ENCODE data around the gene NPY4R. TPM values are rescaled to one million over a fixed set of nuclear protein-coding genes. Genes with fewer than 3 reads are reported as not detected.
"Not testable (repeated sequence)": the region's sequence is repeated elsewhere in the genome, so short reads cannot be mapped to it uniquely, and the experiment has no call there.

Gene NPY4R
- total RNA-seq, 1 experiment from 2014 or later: not detected

- H2BK12ac ChIP-seq (ENCODE audit: insufficient read length, low read depth, low read length); H4K20me1 ChIP-seq (ENCODE audit: control insufficient read depth, insufficient read depth, insufficient read length); H4K5ac ChIP-seq (ENCODE audit: insufficient read length, low read depth, low read length); H3T11ph ChIP-seq (ENCODE audit: low read length); H3K27me3 Mint-ChIP-seq (ENCODE audit: low read depth); H3K23me2 ChIP-seq (ENCODE audit: insufficient read length, low read depth, low read length, poor library complexity, severe bottlenecking); H3K36me3 Mint-ChIP-seq (ENCODE audit: insufficient read depth in 1 of 3, low read depth in 3 of 3); H3K9ac ChIP-seq (ENCODE audit: extremely low read depth, insufficient read length, low read length); H3K14ac ChIP-seq (ENCODE audit: insufficient read depth, low read length); H3K27ac ChIP-seq (ENCODE audit: insufficient read length, low read depth, low read length); H3K79me2 ChIP-seq (ENCODE audit: insufficient read depth, low read length); H3K4me1 Mint-ChIP-seq; H3K4me1 ChIP-seq (ENCODE audit: insufficient read depth, low read length); DNase-seq; H3K79me1 ChIP-seq (ENCODE audit: insufficient read depth, low read depth, low read length, poor library complexity, severe bottlenecking); H2BK5ac ChIP-seq (ENCODE audit: insufficient read length, low read length); H3K23ac ChIP-seq (ENCODE audit: insufficient read length, low read depth, low read length); H4K8ac ChIP-seq (replicated peaks; ENCODE audit: insufficient read length, low read depth, low read length); H3K4me3 Mint-ChIP-seq; H2BK120ac ChIP-seq (ENCODE audit: low read depth, low read length, poor library complexity, severe bottlenecking); H2AK5ac ChIP-seq (ENCODE audit: insufficient read length, low read length); H2BK15ac ChIP-seq (ENCODE audit: low read depth, low read length); H3K18ac ChIP-seq (ENCODE audit: insufficient read length, low read depth, low read length); H3K27me3 ChIP-seq (ENCODE audit: insufficient read depth, low read length); H3K4ac ChIP-seq (ENCODE audit: low read depth, low read length); H3K9me3 Mint-ChIP-seq; H4K91ac ChIP-seq (ENCODE audit: insufficient read length, low read depth, low read length); H2AFZ ChIP-seq (ENCODE audit: low read length); H3K56ac ChIP-seq (ENCODE audit: insufficient read length, low read depth, low read length); H3K9me3 ChIP-seq (ENCODE audit: control insufficient read depth, low read depth, low read length); H2BK20ac ChIP-seq (ENCODE audit: low read depth, low read length, poor library complexity, severe bottlenecking); H3K27ac Mint-ChIP-seq; H3K4me2 ChIP-seq (ENCODE audit: insufficient read depth, insufficient read length, low read length): not testable (repeated sequence)
- WGBS (ENCODE audit: extremely low coverage, insufficient read length, low lambda C conversion rate): no CpG with 5 or more reads among the region's 2 CpGs
Measured at GRCh38 chr10:46423550-46423949, 42.2 kb downstream of the NPY4R start.

GRCh38 chr10:46419570-46420379 lies 46.0 kb downstream of the NPY4R start:
- H3K9me3 Mint-ChIP-seq; H3K27ac Mint-ChIP-seq; H3K9me3 ChIP-seq (ENCODE audit: control insufficient read depth, low read depth, low read length); H4K91ac ChIP-seq (ENCODE audit: insufficient read length, low read depth, low read length); H3K79me2 ChIP-seq (ENCODE audit: insufficient read depth, low read length); H3K36me3 Mint-ChIP-seq (ENCODE audit: insufficient read depth in 1 of 3, low read depth in 3 of 3); H4K20me1 ChIP-seq (ENCODE audit: control insufficient read depth, insufficient read depth, insufficient read length); H3K9ac ChIP-seq (ENCODE audit: extremely low read depth, insufficient read length, low read length); H3K4me1 Mint-ChIP-seq; H3K18ac ChIP-seq (ENCODE audit: insufficient read length, low read depth, low read length); H3K27me3 Mint-ChIP-seq (ENCODE audit: low read depth); H2AFZ ChIP-seq (ENCODE audit: low read length); H3K4ac ChIP-seq (ENCODE audit: low read depth, low read length); H2BK120ac ChIP-seq (ENCODE audit: low read depth, low read length, poor library complexity, severe bottlenecking); H2AK5ac ChIP-seq (ENCODE audit: insufficient read length, low read length); H3K27me3 ChIP-seq (ENCODE audit: insufficient read depth, low read length); H2BK20ac ChIP-seq (ENCODE audit: low read depth, low read length, poor library complexity, severe bottlenecking); H4K8ac ChIP-seq (replicated peaks; ENCODE audit: insufficient read length, low read depth, low read length); H3K27ac ChIP-seq (ENCODE audit: insufficient read length, low read depth, low read length); H4K5ac ChIP-seq (ENCODE audit: insufficient read length, low read depth, low read length); H3T11ph ChIP-seq (ENCODE audit: low read length); H3K14ac ChIP-seq (ENCODE audit: insufficient read depth, low read length); H3K4me1 ChIP-seq (ENCODE audit: insufficient read depth, low read length); H3K79me1 ChIP-seq (ENCODE audit: insufficient read depth, low read depth, low read length, poor library complexity, severe bottlenecking); H3K4me2 ChIP-seq (ENCODE audit: insufficient read depth, insufficient read length, low read length); H2BK5ac ChIP-seq (ENCODE audit: insufficient read length, low read length); H3K23ac ChIP-seq (ENCODE audit: insufficient read length, low read depth, low read length); DNase-seq; H3K4me3 Mint-ChIP-seq; H3K23me2 ChIP-seq (ENCODE audit: insufficient read length, low read depth, low read length, poor library complexity, severe bottlenecking); H2BK12ac ChIP-seq (ENCODE audit: insufficient read length, low read depth, low read length); H2BK15ac ChIP-seq (ENCODE audit: low read depth, low read length); H3K56ac ChIP-seq (ENCODE audit: insufficient read length, low read depth, low read length): not testable (repeated sequence)
- no CpG with 5 or more reads among the region's 13 CpGs for whole genome bisulfite sequencing (ENCODE audit: extremely low coverage, insufficient read length, low lambda C conversion rate)

Measured in H9 (cell line).